ENCODE results near the gene LCN10. TPM values are rescaled to one million over a fixed set of nuclear protein-coding genes. Genes with fewer than 3 reads are reported as not detected.

The LCN10 gene
- total and polyA plus RNA-seq, 9 of the 15 experiments (the other 6 are each of a cell fraction or from before 2014, with no cell fraction given) = 0.10 to 0.21 (median 0.14) TPM; not detected in 6

DNA sequence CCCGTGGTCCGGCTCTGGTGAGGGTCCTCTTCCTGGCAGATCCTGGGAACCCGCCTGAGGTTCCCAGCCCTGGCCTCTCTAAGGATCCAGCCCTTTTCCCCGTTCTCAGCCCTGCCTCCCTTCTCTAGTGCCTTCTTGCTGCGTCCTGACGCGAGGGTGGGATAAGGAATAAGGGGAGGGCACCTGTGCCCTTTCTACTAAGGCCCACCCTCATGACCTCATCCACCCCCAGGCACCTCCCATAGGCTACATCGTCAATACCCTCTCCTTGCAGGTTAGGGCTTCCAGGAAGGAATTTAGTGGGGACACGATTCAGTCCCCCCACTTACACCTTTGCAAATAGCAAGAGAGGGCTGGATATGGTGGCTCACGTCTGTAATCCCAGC is 41.1 kb downstream of the LCN10 start (continued):
- no peak for TF ChIP-seq TAF15 (IDR thresholded peaks at IDR 0.05; ENCODE audit: low read depth, low read length)
- no peak for TF ChIP-seq POLR2AphosphoS2 (IDR thresholded peaks at IDR 0.05; ENCODE audit: low read length)
- no peak for TF ChIP-seq EWSR1 (IDR thresholded peaks at IDR 0.05; ENCODE audit: borderline replicate concordance, low read depth, partially characterized antibody)
- TF ChIP-seq ADNP (tag; IDR thresholded peaks at IDR 0.05) = no peak
- TF ChIP-seq NCOR1 (IDR thresholded peaks at IDR 0.05) = no peak
- no peak for TF ChIP-seq ZNF3 (CRISPR knock-in tag; IDR thresholded peaks at IDR 0.05)
- TF ChIP-seq RAD51 (IDR thresholded peaks at IDR 0.05; ENCODE audit: borderline replicate concordance, low read depth) = no peak
- no peak for TF ChIP-seq ETV5 (CRISPR knock-in tag; IDR thresholded peaks at IDR 0.05; ENCODE audit: low read depth)
- TF ChIP-seq RCOR1 (IDR thresholded peaks at IDR 0.05; ENCODE audit: borderline replicate concordance in 1 of 2, low read depth in 2 of 2, low read length in 2 of 2) = no peak
- no peak for TF ChIP-seq NR2C1 (IDR thresholded peaks at IDR 0.05)
- no peak for TF ChIP-seq NR2C1 (tag; IDR thresholded peaks at IDR 0.05)
- no peak for TF ChIP-seq RFX7 (CRISPR knock-in tag; IDR thresholded peaks at IDR 0.05)

- intact Hi-C loops (cut with micrococcal nuclease) (no loop called here), in situ Hi-C loops (cut with MboI) (no loop called here)
- Histone ChIP-seq H4K20me1 (replicated peaks; ENCODE audit: control insufficient read depth, insufficient read depth, low read length) (no peaks in the 10 kb centered on the region), H3K27ac (ENCODE audit: extremely low read depth, low read depth, low read length) (peak overlapping the region; percentile 33; the same call in 1 of the 3 replicates), H3K4me1 (replicated peaks in 1 of 2; ENCODE audit: control insufficient read depth in 2 of 2, insufficient read depth in 2 of 2, low read length in 2 of 2) (peaks cover 12 to 27% of the 10 kb centered on the region in 2 experiments; a peak in 4 of 5 replicates), H3K9ac (ENCODE audit: insufficient read depth in 1 of 2, low read depth in 2 of 2, low read length in 2 of 2) (peak overlapping the region; percentile 51 to 86), H3K27me3 (ENCODE audit: control insufficient read depth in 2 of 2, insufficient read depth in 2 of 2, low read length in 2 of 2) (no peaks in the 10 kb centered on the region), H3K79me2 (ENCODE audit: control insufficient read depth, insufficient read depth, low read length) (no peaks in the 10 kb centered on the region), H3K4me3 (no peak overlapping the region), H2AFZ (ENCODE audit: low read depth, low read length) (peak overlapping the region; percentile 96), H3K9me1 (ENCODE audit: control insufficient read depth, insufficient read depth, low read length) (no peaks in the 10 kb centered on the region), H3K9me3 (replicated peaks; ENCODE audit: control insufficient read depth, insufficient read depth, low read depth, low read length) (no peaks in the 10 kb centered on the region), H3K4me2 (ENCODE audit: insufficient read depth, low read length) (peak overlapping the region; percentile 72), H3K36me3 (ENCODE audit: control insufficient read depth, insufficient read depth, low read length) (no peaks in the 10 kb centered on the region)
- BruUV-seq (replicated peaks) = no TSS peak
- peak in 2 of 4 experiments; percentile 51 to 54 for DNase-seq (ENCODE audit: extremely low read depth in 1 of 4, low spot score in 3 of 4)
- POLR2A ChIA-PET = interaction anchor here (0.5 to 1.5 kb wide), 3 partner anchors 11 to 305 kb away, joined by 3 to 5 read pairs (median 3); no protein-coding TSS in a partner anchor
- WGBS (ENCODE audit: insufficient coverage, low coverage, missing lambda C conversion rate) = 17% methylated on average over 37 of the region's 38 CpGs
- peak; percentile 68 for FAIRE-seq
- peak; percentile 77 for ATAC-seq
- CTCF ChIA-PET (ENCODE audit: low intra/inter-chr PET ratio) = no interaction called here
- TF ChIP-seq JUND (IDR thresholded peaks at IDR 0.05; ENCODE audit: borderline replicate concordance, low read depth, low read length) (no peak), JUND (tag; IDR thresholded peaks at IDR 0.05; ENCODE audit: borderline replicate concordance, low read depth, low read length) (peak; percentile 17; the same call in 1 of the 3 replicates), RBFOX2 (IDR thresholded peaks at IDR 0.05; ENCODE audit: low read depth, low read length) (0 out of 2 replicates have a peak, but pooled peaks have one; percentile 27), NR2C1 (IDR thresholded peaks at IDR 0.05) (no peak), NR2C1 (tag; IDR thresholded peaks at IDR 0.05) (0 out of 2 replicates have a peak, but pooled peaks have one; percentile 27), SMAD2 (IDR thresholded peaks at IDR 0.05; ENCODE audit: low read depth, low read length) (no peak), ZFX (CRISPR knock-in tag; IDR thresholded peaks at IDR 0.05) (no peak), ZNF695 (CRISPR knock-in tag; IDR thresholded peaks at IDR 0.05) (no peak), SRSF1 (IDR thresholded peaks at IDR 0.05; ENCODE audit: low read depth, low read length) (no peak), FOXK2 (conservative IDR thresholded peaks at IDR 0.05 in 1 of 2, IDR thresholded peaks at IDR 0.05 in 1 of 2; ENCODE audit: low read depth in 2 of 2) (0 out of 4 replicates have a peak, but pooled peaks of 1 of the 2 experiments have one; percentile 32)
- TF ChIP-seq, protein P1, sequence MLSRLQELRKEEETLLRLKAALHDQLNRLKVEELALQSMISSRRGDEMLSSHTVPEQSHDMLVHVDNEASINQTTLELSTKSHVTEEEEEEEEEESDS (CRISPR knock-in tag; IDR thresholded peaks at IDR 0.05) = no peak
- TF ChIP-seq, protein P2, sequence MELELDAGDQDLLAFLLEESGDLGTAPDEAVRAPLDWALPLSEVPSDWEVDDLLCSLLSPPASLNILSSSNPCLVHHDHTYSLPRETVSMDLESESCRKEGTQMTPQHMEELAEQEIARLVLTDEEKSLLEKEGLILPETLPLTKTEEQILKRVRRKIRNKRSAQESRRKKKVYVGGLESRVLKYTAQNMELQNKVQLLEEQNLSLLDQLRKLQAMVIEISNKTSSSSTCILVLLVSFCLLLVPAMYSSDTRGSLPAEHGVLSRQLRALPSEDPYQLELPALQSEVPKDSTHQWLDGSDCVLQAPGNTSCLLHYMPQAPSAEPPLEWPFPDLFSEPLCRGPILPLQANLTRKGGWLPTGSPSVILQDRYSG (tag; conservative IDR thresholded peaks at IDR 0.05; ENCODE audit: low read depth) = 0 out of 2 replicates have a peak, but pooled peaks have one; percentile 48
These were observed 41.6 kb downstream of the LCN10 start for GRCh38 chr9:136700959-136701667.
